VCaP (cell line): ENCODE results near the gene KYNU.

ENCODE experiments used
- H3K27ac ChIP-seq: fragments of 450-650 bp; 2 replicates; pipeline ENCODE4 v1.5.1; 2017
- CTCF ChIP-seq: fragments of 450-650 bp; conservative IDR thresholded peaks from 2 replicates; pipeline ENCODE4 v1.5.1; 2017; ENCODE audit warnings: mild to moderate bottlenecking, moderate library complexity

The KYNU gene

GRCh38 chr2:142877216-142877838 lies at the start of gene KYNU:
KYNU (plus strand) TSS chr2:142877664; CDS start chr2:142885368, 7,704 bp downstream.
- no peak within 1 kb of the TSS for H3K27ac ChIP-seq
- TF ChIP-seq CTCF: no peak

GRCh38 chr2:142834021-142834420 lies 43.4 kb upstream of the KYNU start:
- no peak overlapping the region for H3K27ac ChIP-seq

GRCh38 chr2:142840436-142840835 lies 37.0 kb upstream of the KYNU start:
- H3K27ac ChIP-seq: no peak overlapping the region
- no peak for TF ChIP-seq CTCF

More at GRCh38 chr2:142834021-142834420, 43.4 kb upstream of the KYNU start:
- TF ChIP-seq CTCF: no peak

- TF ChIP-seq CTCF: no peak
These were observed 35.7 kb upstream of the KYNU start for GRCh38 chr2:142841788-142842187.

GRCh38 chr2:142842369-142842768 lies 35.1 kb upstream of the KYNU start:
- no peak for TF ChIP-seq CTCF
- H3K27ac ChIP-seq: no peak overlapping the region

More at GRCh38 chr2:142841788-142842187, 35.7 kb upstream of the KYNU start:
- H3K27ac ChIP-seq: no peak overlapping the region

GRCh38 chr2:142843731-142844130 lies 33.7 kb upstream of the KYNU start:
- no peak overlapping the region for H3K27ac ChIP-seq
- no peak for TF ChIP-seq CTCF

GRCh38 chr2:142848023-142848606 lies 29.3 kb upstream of the KYNU start:
- no peak overlapping the region for H3K27ac ChIP-seq
- TF ChIP-seq CTCF: no peak
